H9 (cell line): ENCODE data around the gene PMM2. TPM values are rescaled to one million over a fixed set of nuclear protein-coding genes. Genes with fewer than 3 reads are reported as not detected.

Experiments
- DNase-seq: peaks from one replicate; pipeline ENCODE4 v3.0.0-alpha.2; 2017
- H2AFZ ChIP-seq: one replicate; pipeline ENCODE4 v1.6.1; 2013; ENCODE audit warnings: mild to moderate bottlenecking, low read length, control low read depth, moderate library complexity
- H2AK5ac ChIP-seq: 2 replicates; pipeline ENCODE4 v1.6.1; 2013; ENCODE audit warnings: low read length, control low read depth, mixed read lengths; ENCODE audit not compliant: insufficient read length
- H2BK120ac ChIP-seq: one replicate; pipeline ENCODE4 v1.6.1; 2013; ENCODE audit warnings: low read depth, mild to moderate bottlenecking, low read length, control low read depth, inconsistent platforms; ENCODE audit not compliant: poor library complexity, severe bottlenecking
- H2BK12ac ChIP-seq: 2 replicates; pipeline ENCODE4 v1.6.1; 2013; ENCODE audit warnings: low read length, control low read depth, mixed read lengths, low read depth; ENCODE audit not compliant: insufficient read length
- H2BK15ac ChIP-seq: 2 replicates; pipeline ENCODE4 v1.6.1; 2013; ENCODE audit warnings: low read depth, low read length, control low read depth
- H2BK20ac ChIP-seq: one replicate; pipeline ENCODE4 v1.6.1; 2013; ENCODE audit warnings: low read depth, mild to moderate bottlenecking, low read length, control low read depth, inconsistent platforms; ENCODE audit not compliant: poor library complexity, severe bottlenecking
- H2BK5ac ChIP-seq: 2 replicates; pipeline ENCODE4 v1.6.1; 2013; ENCODE audit warnings: low read length, control low read depth, mixed read lengths; ENCODE audit not compliant: insufficient read length
- H3K14ac ChIP-seq: 2 replicates; pipeline ENCODE4 v1.6.1; 2013; ENCODE audit warnings: low read length, control low read depth; ENCODE audit not compliant: insufficient read depth
- H3K18ac ChIP-seq: 2 replicates; pipeline ENCODE4 v1.6.1; 2013; ENCODE audit warnings: low read depth, mild to moderate bottlenecking, mixed read lengths, low read length, control low read depth; ENCODE audit not compliant: insufficient read length
- H3K23ac ChIP-seq: 2 replicates; pipeline ENCODE4 v1.6.1; 2013; ENCODE audit warnings: low read length, control low read depth, mixed read lengths, low read depth; ENCODE audit not compliant: insufficient read length
- H3K23me2 ChIP-seq: 2 replicates; pipeline ENCODE4 v1.6.1; 2013; ENCODE audit warnings: low read depth, mild to moderate bottlenecking, mixed read lengths, low read length, control low read depth; ENCODE audit not compliant: insufficient read length, poor library complexity, severe bottlenecking
- H3K27ac ChIP-seq: 2 replicates; pipeline ENCODE4 v1.5.1; 2013; ENCODE audit warnings: low read length, control low read depth, mixed read lengths, low read depth; ENCODE audit not compliant: insufficient read length
- H3K27me3 ChIP-seq: 2 replicates; pipeline ENCODE4 v1.6.1; 2013; ENCODE audit warnings: low read length, control low read depth, inconsistent platforms; ENCODE audit not compliant: insufficient read depth
- H3K4ac ChIP-seq: 2 replicates; pipeline ENCODE4 v1.6.1; 2013; ENCODE audit warnings: low read depth, mild to moderate bottlenecking, control low read depth, inconsistent platforms, low read length, moderate library complexity
- H3K4me1 ChIP-seq: 2 replicates; pipeline ENCODE4 v1.6.1; 2013; ENCODE audit warnings: low read length, control low read depth, inconsistent platforms; ENCODE audit not compliant: insufficient read depth
- H3K4me2 ChIP-seq: 2 replicates; pipeline ENCODE4 v1.6.1; 2013; ENCODE audit warnings: low read length, control low read depth, mixed read lengths; ENCODE audit not compliant: insufficient read length, insufficient read depth
- H3K56ac ChIP-seq: 2 replicates; pipeline ENCODE4 v1.6.1; 2013; ENCODE audit warnings: low read depth, mild to moderate bottlenecking, mixed read lengths, low read length, control low read depth; ENCODE audit not compliant: insufficient read length
- H3K79me1 ChIP-seq: 2 replicates; pipeline ENCODE4 v1.6.1; 2013; ENCODE audit warnings: low read depth, mild to moderate bottlenecking, moderate library complexity, low read length, control low read depth, inconsistent platforms; ENCODE audit not compliant: insufficient read depth, poor library complexity, severe bottlenecking
- H3K79me2 ChIP-seq: 2 replicates; pipeline ENCODE4 v1.6.1; 2013; ENCODE audit warnings: low read length, control low read depth, inconsistent platforms; ENCODE audit not compliant: insufficient read depth
- H3K9ac ChIP-seq: 2 replicates; pipeline ENCODE4 v1.6.1; 2013; ENCODE audit warnings: low read length, control low read depth, mixed read lengths; ENCODE audit not compliant: insufficient read length; ENCODE audit errors: extremely low read depth
- H3K9me3 ChIP-seq: one replicate; pipeline ENCODE4 v1.6.1; 2013; ENCODE audit warnings: low read depth, low read length, inconsistent platforms; ENCODE audit not compliant: control insufficient read depth
- H3T11ph ChIP-seq: one replicate; pipeline ENCODE4 v1.6.1; 2013; ENCODE audit warnings: mild to moderate bottlenecking, low read length, control low read depth, inconsistent platforms
- H4K20me1 ChIP-seq: one replicate; pipeline ENCODE4 v1.6.1; 2013; ENCODE audit not compliant: control insufficient read depth, insufficient read length, insufficient read depth
- H4K5ac ChIP-seq: 2 replicates; pipeline ENCODE4 v1.6.1; 2013; ENCODE audit warnings: low read depth, mild to moderate bottlenecking, mixed read lengths, low read length, control low read depth; ENCODE audit not compliant: insufficient read length
- H4K8ac ChIP-seq: replicated peaks from 2 replicates; pipeline ENCODE4 v1.6.1; 2013; ENCODE audit warnings: low read length, control low read depth, mixed read lengths, low read depth; ENCODE audit not compliant: insufficient read length
- H4K91ac ChIP-seq: 2 replicates; pipeline ENCODE4 v1.6.1; 2013; ENCODE audit warnings: low read depth, mild to moderate bottlenecking, moderate library complexity, mixed read lengths, low read length, control low read depth; ENCODE audit not compliant: insufficient read length
- H3K27ac Mint-ChIP-seq, 3 experiments: 2 replicates in 2 of 3; 3 replicates in 1 of 3; pipeline ENCODE4 v1.8.0; 2020 to 2021; ENCODE audit warnings: mixed read lengths in 3 of 3, mild to moderate bottlenecking in 1 of 3, moderate library complexity in 1 of 3
- H3K27me3 Mint-ChIP-seq: 2 replicates; pipeline ENCODE4 v1.8.0; 2021; ENCODE audit warnings: low read depth, mild to moderate bottlenecking, moderate library complexity, mixed read lengths
- H3K36me3 Mint-ChIP-seq, 3 experiments: 2 replicates in 2 of 3; 3 replicates in 1 of 3; pipeline ENCODE4 v1.8.0; 2020 to 2021; ENCODE audit warnings: low read depth in 3 of 3, mixed read lengths in 3 of 3; ENCODE audit not compliant: insufficient read depth in 1 of 3
- H3K4me1 Mint-ChIP-seq, 2 experiments: 2 replicates each; pipeline ENCODE4 v1.8.0; 2020; ENCODE audit warnings: mixed read lengths in 2 of 2
- H3K4me3 Mint-ChIP-seq, 2 experiments: 2 replicates in 1 of 2; 3 replicates in 1 of 2; pipeline ENCODE4 v1.8.0; 2020 to 2021; ENCODE audit warnings: mild to moderate bottlenecking in 2 of 2, mixed read lengths in 2 of 2, moderate library complexity in 1 of 2
- H3K9me3 Mint-ChIP-seq, 2 experiments: 2 replicates in 1 of 2; 3 replicates in 1 of 2; pipeline ENCODE4 v1.8.0; 2020; ENCODE audit warnings: mild to moderate bottlenecking in 2 of 2, mixed read lengths in 2 of 2, moderate library complexity in 1 of 2
- WGBS: extraction: QIAGEN DNeasy Blood & Tissue Kit; methylation state at CpG from one replicate; pipeline ENCODE4 v1.1.7; 2013; ENCODE audit warnings: missing lambda C conversion rate, low lambda C conversion rate, mixed read lengths; ENCODE audit not compliant: insufficient read length; ENCODE audit errors: extremely low coverage; 5-methylcytosine and 5-hydroxymethylcytosine counted together
- total RNA-seq: library from RNA; stranded (reverse); gene quantifications from 2 replicates; pipeline ENCODE4 v1.2.1, GENCODE V29; 2021
- TF ChIP-seq, protein P1 (sequence below): fragments of 200-600 bp; sonication (generic); conservative IDR thresholded peaks from 3 replicates; pipeline ENCODE4 v1.8.0; 2021; ENCODE audit warnings: antibody characterized with exemption, mild to moderate bottlenecking

PMM2 gene
- total RNA-seq, 1 experiment from 2014 or later, result 82.7 TPM

- Histone ChIP-seq H3K9ac (no peak overlapping the region), H3K4me1 (peaks cover 17% of the 10 kb centered on the region), H3K79me1 (no peaks in the 10 kb centered on the region), H3K14ac (no peak overlapping the region), H2BK12ac (no peak overlapping the region), H3K18ac (no peak overlapping the region), H4K20me1 (no peaks in the 10 kb centered on the region), H3K4ac (no peak overlapping the region), H3K79me2 (no peaks in the 10 kb centered on the region), H3K23me2 (no peaks in the 10 kb centered on the region), H2BK5ac (no peak overlapping the region), H3K9me3 (no peaks in the 10 kb centered on the region), H3K27me3 (no peaks in the 10 kb centered on the region), H2AFZ (no peak overlapping the region), H4K8ac (no peak overlapping the region), H3K27ac (no peak overlapping the region), H3K4me2 (no peak overlapping the region), H3K23ac (no peak overlapping the region), H2BK20ac (no peak overlapping the region), H2BK15ac (no peak overlapping the region), H2AK5ac (no peak overlapping the region), H2BK120ac (no peak overlapping the region), H3K56ac (no peak overlapping the region), H4K91ac (no peak overlapping the region), H4K5ac (no peak overlapping the region), H3T11ph (no peak overlapping the region)
- H3K4me3 Mint-ChIP-seq, result no peak overlapping the region
- no peaks in the 10 kb centered on the region for H3K9me3 Mint-ChIP-seq
- no CpG with 5 or more reads among the region's 8 CpGs for WGBS
- TF ChIP-seq, protein P1, sequence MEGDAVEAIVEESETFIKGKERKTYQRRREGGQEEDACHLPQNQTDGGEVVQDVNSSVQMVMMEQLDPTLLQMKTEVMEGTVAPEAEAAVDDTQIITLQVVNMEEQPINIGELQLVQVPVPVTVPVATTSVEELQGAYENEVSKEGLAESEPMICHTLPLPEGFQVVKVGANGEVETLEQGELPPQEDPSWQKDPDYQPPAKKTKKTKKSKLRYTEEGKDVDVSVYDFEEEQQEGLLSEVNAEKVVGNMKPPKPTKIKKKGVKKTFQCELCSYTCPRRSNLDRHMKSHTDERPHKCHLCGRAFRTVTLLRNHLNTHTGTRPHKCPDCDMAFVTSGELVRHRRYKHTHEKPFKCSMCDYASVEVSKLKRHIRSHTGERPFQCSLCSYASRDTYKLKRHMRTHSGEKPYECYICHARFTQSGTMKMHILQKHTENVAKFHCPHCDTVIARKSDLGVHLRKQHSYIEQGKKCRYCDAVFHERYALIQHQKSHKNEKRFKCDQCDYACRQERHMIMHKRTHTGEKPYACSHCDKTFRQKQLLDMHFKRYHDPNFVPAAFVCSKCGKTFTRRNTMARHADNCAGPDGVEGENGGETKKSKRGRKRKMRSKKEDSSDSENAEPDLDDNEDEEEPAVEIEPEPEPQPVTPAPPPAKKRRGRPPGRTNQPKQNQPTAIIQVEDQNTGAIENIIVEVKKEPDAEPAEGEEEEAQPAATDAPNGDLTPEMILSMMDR, result no peak
- no peak for DNase-seq
- peaks cover 52 to 54% of the 10 kb centered on the region in 2 experiments for H3K4me1 Mint-ChIP-seq
- H3K36me3 Mint-ChIP-seq, result peaks cover 40 to 63% (median 49%) of the 10 kb centered on the region in 3 experiments
- no peaks in the 10 kb centered on the region for H3K27me3 Mint-ChIP-seq
- peak overlapping the region in 2 of 3 experiments; percentile 83 to 92; a peak in 4 of 7 replicates for H3K27ac Mint-ChIP-seq
Observed at GRCh38 chr16:8828541-8829165, 31.0 kb downstream of the PMM2 start.
